Cardiac muscle cell (in vitro differentiated cells and primary cell): ENCODE measurements around the gene CACNB4. TPM values are rescaled to one million over a fixed set of nuclear protein-coding genes. Genes with fewer than 3 reads are reported as not detected.
A peak's percentile ranks its signal among the peaks of the same experiment; 100 is the strongest.
"Not testable (repeated sequence)": the region's sequence is repeated elsewhere in the genome, so short reads cannot be mapped to it uniquely, and the experiment has no call there.

ENCODE experiments used
- DNase-seq, 2 donors: peaks; one replicate each; pipeline versions ENCODE4 v3.0.0 to v3.0.0-alpha.2; 2010 to 2017; ENCODE audit warnings: low read depth in 1 of 2, low spot score in 1 of 2
- H3K27ac ChIP-seq: fragments of 200-600 bp; sonication (generic); 2 replicates; pipeline ENCODE4 v1.5.1; 2016
- H3K27me3 ChIP-seq: fragments of 200-600 bp; sonication (generic); 2 replicates; pipeline ENCODE4 v1.6.0; 2016; ENCODE audit warnings: control low read depth
- H3K36me3 ChIP-seq: fragments of 200-600 bp; sonication (generic); 2 replicates; pipeline ENCODE4 v1.5.1; 2016; ENCODE audit warnings: control low read depth
- H3K4me1 ChIP-seq: fragments of 200-600 bp; sonication (generic); 2 replicates; pipeline ENCODE4 v1.8.1; 2017; ENCODE audit warnings: low read depth, mild to moderate bottlenecking, mixed run types
- H3K4me3 ChIP-seq: fragments of 200-600 bp; sonication (generic); 2 replicates; pipeline ENCODE4 v1.5.1; 2016; ENCODE audit warnings: mild to moderate bottlenecking
- H3K9me3 ChIP-seq: fragments of 200-600 bp; sonication (generic); 2 replicates; pipeline ENCODE4 v1.5.1; 2017; ENCODE audit warnings: low read depth, mild to moderate bottlenecking, control low read depth
- polyA plus RNA-seq: library from polyadenylated mRNA; unstranded; fragments of >200 nt; fragmentation: Nextera tagmentation; extraction: Ambion mirVana; gene quantifications from 2 replicates; pipeline ENCODE4 v1.2.1, GENCODE V29; 2016
- total RNA-seq: library from RNA; depleted of rRNA; stranded (reverse); fragments of >200 nt; gene quantifications from 2 replicates; pipeline ENCODE4 v1.2.3, GENCODE V29; 2016
- TF ChIP-seq, protein P1 (sequence below): IDR thresholded peaks from 2 replicates; pipeline ENCODE4 v1.5.1; 2012; ENCODE audit warnings: low read depth, mild to moderate bottlenecking, low read length

Gene CACNB4
- total and polyA plus RNA-seq, 2 experiments from 2014 or later: 0.09 to 0.18 TPM

GRCh38 chr2:151999053-151999452 is 99.8 kb downstream of the CACNB4 start:
- Histone ChIP-seq H3K36me3 (no peaks in the 10 kb centered on the region), H3K4me3 (no peak overlapping the region), H3K27me3 (no peaks in the 10 kb centered on the region), H3K9me3 (no peaks in the 10 kb centered on the region), H3K4me1 (no peaks in the 10 kb centered on the region), H3K27ac (no peak overlapping the region)
- TF ChIP-seq, protein P1, sequence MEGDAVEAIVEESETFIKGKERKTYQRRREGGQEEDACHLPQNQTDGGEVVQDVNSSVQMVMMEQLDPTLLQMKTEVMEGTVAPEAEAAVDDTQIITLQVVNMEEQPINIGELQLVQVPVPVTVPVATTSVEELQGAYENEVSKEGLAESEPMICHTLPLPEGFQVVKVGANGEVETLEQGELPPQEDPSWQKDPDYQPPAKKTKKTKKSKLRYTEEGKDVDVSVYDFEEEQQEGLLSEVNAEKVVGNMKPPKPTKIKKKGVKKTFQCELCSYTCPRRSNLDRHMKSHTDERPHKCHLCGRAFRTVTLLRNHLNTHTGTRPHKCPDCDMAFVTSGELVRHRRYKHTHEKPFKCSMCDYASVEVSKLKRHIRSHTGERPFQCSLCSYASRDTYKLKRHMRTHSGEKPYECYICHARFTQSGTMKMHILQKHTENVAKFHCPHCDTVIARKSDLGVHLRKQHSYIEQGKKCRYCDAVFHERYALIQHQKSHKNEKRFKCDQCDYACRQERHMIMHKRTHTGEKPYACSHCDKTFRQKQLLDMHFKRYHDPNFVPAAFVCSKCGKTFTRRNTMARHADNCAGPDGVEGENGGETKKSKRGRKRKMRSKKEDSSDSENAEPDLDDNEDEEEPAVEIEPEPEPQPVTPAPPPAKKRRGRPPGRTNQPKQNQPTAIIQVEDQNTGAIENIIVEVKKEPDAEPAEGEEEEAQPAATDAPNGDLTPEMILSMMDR: peak; percentile 84
- DNase-seq: peak; percentile 55 to 61

GRCh38 chr2:151996243-151997003 is 102.4 kb downstream of the CACNB4 start:
- TF ChIP-seq, protein P1: no peak
- no peaks in the 10 kb centered on the region for H3K36me3 ChIP-seq
- no peaks in the 10 kb centered on the region for H3K27me3 ChIP-seq
- no peaks in the 10 kb centered on the region for H3K4me1 ChIP-seq
- no peaks in the 10 kb centered on the region for H3K9me3 ChIP-seq
- H3K27ac ChIP-seq: no peak overlapping the region
- no peak overlapping the region for H3K4me3 ChIP-seq
- DNase-seq: no peak

GRCh38 chr2:151995161-151995557 is 103.7 kb downstream of the CACNB4 start:
- H3K9me3 ChIP-seq: no peaks in the 10 kb centered on the region
- no peak overlapping the region for H3K4me3 ChIP-seq
- H3K4me1 ChIP-seq: no peaks in the 10 kb centered on the region
- no peaks in the 10 kb centered on the region for H3K36me3 ChIP-seq
- no peak overlapping the region for H3K27ac ChIP-seq
- DNase-seq: no peak
- TF ChIP-seq, protein P1: no peak
- H3K27me3 ChIP-seq: no peaks in the 10 kb centered on the region

DNA sequence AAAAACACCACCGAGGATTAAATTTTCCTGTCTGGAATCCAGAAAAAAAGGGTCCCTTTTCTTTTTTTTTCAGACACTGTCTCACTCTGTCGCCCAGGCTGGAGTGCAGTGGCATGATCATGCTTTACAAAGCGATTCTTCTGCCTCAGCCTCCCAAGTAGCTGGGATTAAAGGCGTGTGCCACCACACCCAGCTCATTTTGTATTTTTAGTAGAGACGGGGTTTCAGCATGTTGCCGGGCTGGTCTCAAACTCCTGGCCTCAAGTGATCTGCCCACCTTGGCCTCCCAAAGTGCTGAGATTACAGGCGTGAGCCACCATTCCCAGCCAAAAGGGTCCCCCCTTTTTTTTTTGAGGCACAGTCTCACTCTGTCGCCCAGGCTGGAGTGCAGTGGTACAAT is 104.7 kb downstream of the CACNB4 start:
- not testable (repeated sequence) for DNase-seq, H3K4me3 ChIP-seq, H3K27ac ChIP-seq, H3K27me3 ChIP-seq, H3K36me3 ChIP-seq, H3K4me1 ChIP-seq, H3K9me3 ChIP-seq

DNA sequence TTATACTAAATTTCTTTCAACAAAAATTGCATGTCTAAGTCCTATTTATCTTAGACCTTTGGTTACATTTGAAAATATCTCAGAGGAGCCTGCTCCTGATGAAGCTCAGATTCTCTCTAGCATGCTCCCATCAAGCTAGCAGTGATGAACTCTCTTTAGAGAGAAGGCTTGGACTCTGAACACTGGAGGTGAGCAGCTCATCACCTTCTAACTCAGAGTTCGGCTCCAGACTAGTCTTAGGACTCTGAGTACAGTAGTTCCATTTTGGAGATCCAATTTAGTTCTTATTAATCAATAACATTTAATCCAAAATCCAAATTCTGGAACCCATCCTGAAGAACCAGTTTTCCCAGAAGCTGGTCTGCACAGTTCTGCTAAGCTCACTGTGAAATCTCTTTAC is 107.8 kb downstream of the CACNB4 start:
- Histone ChIP-seq H3K4me1 (no peaks in the 10 kb centered on the region), H3K27ac (no peak overlapping the region), H3K36me3 (no peaks in the 10 kb centered on the region), H3K9me3 (no peaks in the 10 kb centered on the region), H3K4me3 (no peak overlapping the region), H3K27me3 (no peaks in the 10 kb centered on the region)
- DNase-seq: no peak
- TF ChIP-seq, protein P1: no peak

DNA sequence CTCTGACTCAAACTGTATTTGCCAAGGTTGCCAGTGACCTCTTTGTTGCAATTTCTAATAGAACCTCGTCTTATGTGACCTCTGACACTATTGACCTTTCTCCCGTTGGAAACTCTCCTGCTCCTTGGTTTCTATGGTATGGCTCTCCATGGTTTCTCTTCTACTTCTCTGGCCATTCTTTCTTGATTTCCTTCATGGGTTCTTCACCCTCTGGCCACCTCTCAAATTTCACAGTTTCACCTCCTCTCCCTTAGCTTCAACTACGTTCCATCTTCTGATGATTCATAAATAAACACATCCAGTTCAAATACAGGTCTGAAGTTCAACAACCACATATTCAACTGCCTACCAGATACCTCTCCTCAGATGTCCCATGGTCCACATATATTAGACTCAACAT is 109.5 kb downstream of the CACNB4 start:
- Histone ChIP-seq H3K27ac (no peak overlapping the region), H3K4me1 (no peaks in the 10 kb centered on the region), H3K9me3 (no peaks in the 10 kb centered on the region), H3K27me3 (no peaks in the 10 kb centered on the region), H3K4me3 (no peak overlapping the region), H3K36me3 (no peaks in the 10 kb centered on the region)
- no peak for DNase-seq
- TF ChIP-seq, protein P1: no peak
